Brain microvascular endothelial cell (primary cell): ENCODE measurements around the gene ARF6.
"Not testable (repeated sequence)": the region's sequence is repeated elsewhere in the genome, so short reads cannot be mapped to it uniquely, and the experiment has no call there.

ENCODE experiments used
- DNase-seq: peaks from one replicate; pipeline ENCODE4 v3.0.0-alpha.2; 2020
- H3K27ac ChIP-seq: fragments of 250-450 bp; sonication (Bioruptor Pico); 2 replicates; pipeline ENCODE4 v1.5.1; 2020; ENCODE audit warnings: mild to moderate bottlenecking, moderate library complexity
- H3K27me3 ChIP-seq: fragments of 250-450 bp; sonication (Bioruptor Pico); replicated peaks from 2 replicates; pipeline ENCODE4 v1.5.1; 2020; ENCODE audit warnings: mild to moderate bottlenecking
- H3K36me3 ChIP-seq: fragments of 250-450 bp; sonication (Bioruptor Pico); replicated peaks from 2 replicates; pipeline ENCODE4 v1.5.1; 2020; ENCODE audit warnings: mild to moderate bottlenecking
- H3K4me3 ChIP-seq: 2 replicates; pipeline ENCODE4 v1.5.1; 2011; ENCODE audit warnings: low read depth, mild to moderate bottlenecking, control low read depth, low read length, moderate library complexity
- in situ Hi-C: cut with HindIII; loops from 2 replicates; pipeline ENCODE4 v1.10.0; 2017; ENCODE audit warnings: low sequenced_read_pairs, low pct_ligation_motif_present
- TF ChIP-seq, protein P1 (sequence below): IDR thresholded peaks from 2 replicates; pipeline ENCODE4 v1.5.1; 2011; ENCODE audit warnings: low read depth, mild to moderate bottlenecking, moderate library complexity, low read length, control low read depth, inconsistent platforms; ENCODE audit errors: missing control alignments

ARF6 gene

DNA sequence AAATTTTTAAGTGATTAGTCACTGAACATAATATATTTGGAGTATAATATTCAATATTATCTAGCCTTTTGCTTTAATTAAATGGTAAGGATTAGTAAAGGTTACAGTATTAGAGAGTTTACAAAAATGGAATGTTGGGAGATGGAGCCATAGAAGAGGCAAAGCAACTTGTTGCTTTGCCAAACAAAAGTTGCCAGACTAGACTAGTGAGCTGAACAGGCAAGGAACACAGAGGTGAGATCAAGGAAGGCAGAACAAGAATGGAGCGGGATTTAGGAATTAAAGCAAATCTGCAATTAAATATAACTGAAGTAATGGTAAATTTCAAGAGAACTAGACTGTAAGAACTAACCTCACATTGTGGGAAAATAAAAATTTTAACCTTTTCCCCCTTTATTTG, 5.1 kb downstream of the ARF6 start:
- no peak overlapping the region for H3K4me3 ChIP-seq
- TF ChIP-seq, protein P1, sequence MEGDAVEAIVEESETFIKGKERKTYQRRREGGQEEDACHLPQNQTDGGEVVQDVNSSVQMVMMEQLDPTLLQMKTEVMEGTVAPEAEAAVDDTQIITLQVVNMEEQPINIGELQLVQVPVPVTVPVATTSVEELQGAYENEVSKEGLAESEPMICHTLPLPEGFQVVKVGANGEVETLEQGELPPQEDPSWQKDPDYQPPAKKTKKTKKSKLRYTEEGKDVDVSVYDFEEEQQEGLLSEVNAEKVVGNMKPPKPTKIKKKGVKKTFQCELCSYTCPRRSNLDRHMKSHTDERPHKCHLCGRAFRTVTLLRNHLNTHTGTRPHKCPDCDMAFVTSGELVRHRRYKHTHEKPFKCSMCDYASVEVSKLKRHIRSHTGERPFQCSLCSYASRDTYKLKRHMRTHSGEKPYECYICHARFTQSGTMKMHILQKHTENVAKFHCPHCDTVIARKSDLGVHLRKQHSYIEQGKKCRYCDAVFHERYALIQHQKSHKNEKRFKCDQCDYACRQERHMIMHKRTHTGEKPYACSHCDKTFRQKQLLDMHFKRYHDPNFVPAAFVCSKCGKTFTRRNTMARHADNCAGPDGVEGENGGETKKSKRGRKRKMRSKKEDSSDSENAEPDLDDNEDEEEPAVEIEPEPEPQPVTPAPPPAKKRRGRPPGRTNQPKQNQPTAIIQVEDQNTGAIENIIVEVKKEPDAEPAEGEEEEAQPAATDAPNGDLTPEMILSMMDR = no peak
- no peak for DNase-seq

DNA sequence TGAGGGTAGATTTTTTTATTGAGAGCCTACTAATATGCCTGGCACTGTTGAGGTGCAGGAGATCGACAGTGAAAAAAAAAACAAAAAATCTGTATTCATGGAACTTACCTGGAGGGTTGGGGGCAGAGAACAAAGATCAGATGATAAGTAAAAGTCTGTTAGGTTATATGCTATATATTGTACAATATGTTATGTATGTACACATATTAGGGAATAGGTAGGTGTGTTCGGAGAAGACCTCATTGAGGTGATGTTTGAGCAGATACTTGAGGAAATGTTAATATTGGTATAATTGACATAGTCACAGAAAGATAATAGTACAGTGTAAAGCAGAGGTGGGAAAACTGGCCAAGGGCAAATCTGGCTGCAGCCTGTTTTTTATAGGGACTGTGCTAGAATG, 5.6 kb downstream of the ARF6 start:
- TF ChIP-seq, protein P1 = no peak
- H3K36me3 ChIP-seq = peaks cover 16% of the 10 kb centered on the region
- in situ Hi-C loops = no loop called here
- H3K4me3 ChIP-seq = no peak overlapping the region
- no peak overlapping the region for H3K27ac ChIP-seq
- no peak for DNase-seq
- no peaks in the 10 kb centered on the region for H3K27me3 ChIP-seq

More for the DNA sequence above, 5.1 kb downstream of the ARF6 start:
- no peaks in the 10 kb centered on the region for H3K27me3 ChIP-seq
- H3K27ac ChIP-seq = no peak overlapping the region
- peaks cover 18% of the 10 kb centered on the region for H3K36me3 ChIP-seq
- in situ Hi-C loops = no loop called here

DNA sequence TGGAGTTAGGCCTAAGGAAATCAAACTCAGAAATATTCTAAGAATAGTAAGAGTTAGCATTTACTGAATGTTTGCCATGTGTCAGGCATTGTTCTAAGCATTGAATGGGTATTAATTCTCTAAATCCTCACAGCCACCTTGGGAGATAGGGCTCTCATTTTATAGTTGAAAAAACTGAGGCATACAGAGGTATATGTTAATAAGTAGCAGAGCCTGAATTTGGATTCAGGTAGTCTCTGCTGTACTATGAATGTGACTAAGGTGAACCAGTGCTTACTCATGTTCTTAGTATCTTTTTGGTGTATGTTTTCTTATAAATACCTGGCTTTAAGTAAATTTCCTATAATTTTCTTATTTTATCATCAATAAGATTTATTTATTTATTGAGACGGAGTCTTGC, 8.1 kb downstream of the ARF6 start:
- Histone ChIP-seq H3K27ac (no peak overlapping the region), H3K27me3 (no peaks in the 10 kb centered on the region), H3K4me3 (no peak overlapping the region), H3K36me3 (peaks cover 2% of the 10 kb centered on the region)
- in situ Hi-C loops = no loop called here
- TF ChIP-seq, protein P1 = no peak
- no peak for DNase-seq

DNA sequence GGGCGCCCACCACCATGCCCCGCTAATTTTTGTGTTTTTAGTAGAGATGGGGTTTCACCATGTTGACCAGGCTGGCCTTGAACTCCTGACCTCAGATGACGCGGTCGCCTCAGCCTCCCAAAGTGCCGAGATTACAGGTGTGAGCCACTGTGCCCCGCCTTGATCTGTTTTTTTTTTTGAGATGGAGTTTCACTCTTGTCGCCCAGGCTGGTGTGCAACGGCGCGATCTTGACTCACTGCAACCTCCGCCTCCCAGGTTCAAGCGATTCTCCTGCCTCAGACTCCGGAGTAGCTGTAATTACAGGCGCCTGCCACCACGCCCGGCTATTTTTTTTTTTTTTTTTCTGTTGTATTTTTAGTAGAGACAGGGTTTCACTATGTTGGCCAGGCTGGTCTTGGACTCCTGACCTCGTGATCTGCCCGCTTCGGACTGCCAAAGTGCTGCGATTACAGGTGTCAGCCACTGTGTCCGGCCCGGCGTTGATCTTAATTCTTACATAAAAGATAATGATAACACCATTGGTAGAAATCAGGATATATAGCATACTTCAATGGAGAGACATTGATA, 9.9 kb downstream of the ARF6 start:
- H3K4me3 ChIP-seq, DNase-seq, H3K27me3 ChIP-seq, in situ Hi-C loops, H3K27ac ChIP-seq, H3K36me3 ChIP-seq: not testable (repeated sequence)

DNA sequence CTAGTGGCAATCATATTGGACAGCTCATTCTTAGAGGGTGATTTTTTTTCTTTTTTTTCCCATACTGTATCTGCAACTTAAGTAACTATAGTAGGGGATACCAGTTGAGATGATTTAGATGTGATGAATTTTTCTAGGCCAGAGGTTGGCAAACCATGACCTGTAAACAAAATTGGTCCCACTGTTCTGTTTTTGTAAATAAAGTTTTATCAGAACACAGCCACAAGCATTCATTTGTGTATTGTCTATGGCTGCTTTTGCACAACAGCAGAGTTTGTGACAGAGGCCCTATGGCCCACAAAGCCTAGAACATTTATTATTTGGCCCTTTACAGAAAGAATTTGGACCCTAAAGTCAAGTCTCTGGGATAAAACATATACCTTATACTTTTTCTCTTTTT, 11.4 kb downstream of the ARF6 start:
- Histone ChIP-seq H3K36me3 (no peaks in the 10 kb centered on the region), H3K4me3 (no peak overlapping the region), H3K27me3 (no peaks in the 10 kb centered on the region), H3K27ac (no peak overlapping the region)
- no peak for DNase-seq
- TF ChIP-seq, protein P1 = no peak
- in situ Hi-C loops = no loop called here

DNA sequence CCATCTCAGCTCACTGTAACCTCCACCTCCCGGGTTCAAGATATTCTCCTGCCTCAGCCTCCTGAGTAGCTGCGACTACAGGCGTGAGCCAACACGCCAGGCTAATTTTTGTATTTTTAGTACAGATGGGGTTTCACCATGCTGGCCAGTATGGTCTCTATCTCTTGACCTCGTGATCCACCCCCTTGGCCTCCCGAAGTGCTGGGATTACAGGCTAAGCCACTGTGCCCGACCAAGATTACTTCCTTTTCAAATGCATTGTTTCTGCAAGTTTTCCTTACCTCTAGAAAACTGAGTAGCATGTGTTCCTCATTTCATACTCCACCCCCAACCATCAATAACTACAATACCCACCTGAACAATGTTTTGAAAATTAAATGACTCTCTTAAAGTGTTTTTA, 13.1 kb downstream of the ARF6 start:
- in situ Hi-C loops = no loop called here
- no peak overlapping the region for H3K27ac ChIP-seq
- H3K27me3 ChIP-seq = no peaks in the 10 kb centered on the region
- no peaks in the 10 kb centered on the region for H3K36me3 ChIP-seq
- TF ChIP-seq, protein P1 = no peak
- no peak for DNase-seq
- H3K4me3 ChIP-seq = no peak overlapping the region
